NOMO-1 treated with dmso at 0.1 percent for 144 hours (cell line): Measurements from ENCODE around the gene AP3B1.

Source experiments
- DNase-seq: peaks from one replicate; lab custom pipeline; 2025; ENCODE audit not compliant: unreplicated experiment; lab: John Stamatoyannopoulos, UW

Gene AP3B1, protein sequence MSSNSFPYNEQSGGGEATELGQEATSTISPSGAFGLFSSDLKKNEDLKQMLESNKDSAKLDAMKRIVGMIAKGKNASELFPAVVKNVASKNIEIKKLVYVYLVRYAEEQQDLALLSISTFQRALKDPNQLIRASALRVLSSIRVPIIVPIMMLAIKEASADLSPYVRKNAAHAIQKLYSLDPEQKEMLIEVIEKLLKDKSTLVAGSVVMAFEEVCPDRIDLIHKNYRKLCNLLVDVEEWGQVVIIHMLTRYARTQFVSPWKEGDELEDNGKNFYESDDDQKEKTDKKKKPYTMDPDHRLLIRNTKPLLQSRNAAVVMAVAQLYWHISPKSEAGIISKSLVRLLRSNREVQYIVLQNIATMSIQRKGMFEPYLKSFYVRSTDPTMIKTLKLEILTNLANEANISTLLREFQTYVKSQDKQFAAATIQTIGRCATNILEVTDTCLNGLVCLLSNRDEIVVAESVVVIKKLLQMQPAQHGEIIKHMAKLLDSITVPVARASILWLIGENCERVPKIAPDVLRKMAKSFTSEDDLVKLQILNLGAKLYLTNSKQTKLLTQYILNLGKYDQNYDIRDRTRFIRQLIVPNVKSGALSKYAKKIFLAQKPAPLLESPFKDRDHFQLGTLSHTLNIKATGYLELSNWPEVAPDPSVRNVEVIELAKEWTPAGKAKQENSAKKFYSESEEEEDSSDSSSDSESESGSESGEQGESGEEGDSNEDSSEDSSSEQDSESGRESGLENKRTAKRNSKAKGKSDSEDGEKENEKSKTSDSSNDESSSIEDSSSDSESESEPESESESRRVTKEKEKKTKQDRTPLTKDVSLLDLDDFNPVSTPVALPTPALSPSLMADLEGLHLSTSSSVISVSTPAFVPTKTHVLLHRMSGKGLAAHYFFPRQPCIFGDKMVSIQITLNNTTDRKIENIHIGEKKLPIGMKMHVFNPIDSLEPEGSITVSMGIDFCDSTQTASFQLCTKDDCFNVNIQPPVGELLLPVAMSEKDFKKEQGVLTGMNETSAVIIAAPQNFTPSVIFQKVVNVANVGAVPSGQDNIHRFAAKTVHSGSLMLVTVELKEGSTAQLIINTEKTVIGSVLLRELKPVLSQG

DNA sequence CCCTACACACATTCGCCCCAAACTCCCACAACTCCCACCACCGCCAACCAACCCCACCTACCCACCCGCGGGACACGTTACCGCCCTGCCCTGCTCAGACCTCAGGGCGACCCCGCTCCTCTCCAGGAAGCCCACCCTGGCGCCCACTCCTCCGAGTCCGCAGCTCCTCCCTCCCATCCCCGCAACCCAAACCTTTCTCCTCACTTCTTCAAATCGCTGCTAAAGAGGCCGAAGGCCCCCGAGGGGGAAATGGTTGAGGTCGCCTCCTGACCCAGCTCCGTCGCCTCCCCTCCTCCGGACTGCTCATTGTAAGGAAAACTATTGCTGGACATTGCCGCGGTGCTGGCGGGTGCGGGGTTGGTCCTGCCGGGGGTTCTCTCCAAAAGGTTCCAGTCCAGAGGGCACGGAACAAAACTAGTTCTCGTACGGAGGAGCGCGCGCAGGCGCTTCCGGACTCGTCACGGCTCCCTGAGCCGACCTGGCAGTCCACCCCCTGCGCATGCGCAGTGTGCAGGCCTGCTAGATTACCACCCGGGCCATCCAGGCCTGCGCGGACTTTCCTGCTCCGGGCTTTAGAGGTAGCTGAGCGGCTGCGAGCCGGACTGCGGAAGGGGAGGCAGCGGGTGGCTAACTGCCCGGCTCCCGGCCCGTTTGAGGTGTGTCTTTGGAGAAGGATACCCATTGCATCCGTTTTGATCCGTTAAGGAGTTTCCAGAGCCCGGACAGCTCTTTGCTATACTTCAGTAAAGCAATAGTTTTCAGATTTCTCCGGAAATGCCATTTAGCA is at the start of gene AP3B1:
Gene AP3B1 (minus strand): TSS at position 451 of the 787 bp plus-strand sequence. CDS start 119 bp downstream, at position 332.
- peak; percentile 96 for DNase-seq

DNA sequence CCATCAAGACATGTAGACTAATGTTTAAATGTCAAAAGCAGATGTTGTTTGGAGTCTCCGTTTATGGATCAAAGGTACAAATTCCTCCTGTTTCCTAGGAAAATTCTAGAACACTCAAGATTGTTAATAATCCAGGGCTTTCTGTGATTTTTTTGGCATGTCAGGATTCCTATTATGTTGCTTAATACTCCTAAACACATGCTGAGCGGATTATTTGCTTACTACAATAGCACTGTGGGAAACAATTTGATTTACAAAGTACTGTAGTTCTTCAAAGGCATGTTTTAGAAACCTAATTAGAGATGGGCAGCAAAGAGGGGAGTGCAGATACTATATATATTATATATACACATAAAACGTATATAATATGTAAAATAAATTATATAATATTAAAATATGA is 46.9 kb upstream of the AP3B1 start:
- DNase-seq: no peak

DNA sequence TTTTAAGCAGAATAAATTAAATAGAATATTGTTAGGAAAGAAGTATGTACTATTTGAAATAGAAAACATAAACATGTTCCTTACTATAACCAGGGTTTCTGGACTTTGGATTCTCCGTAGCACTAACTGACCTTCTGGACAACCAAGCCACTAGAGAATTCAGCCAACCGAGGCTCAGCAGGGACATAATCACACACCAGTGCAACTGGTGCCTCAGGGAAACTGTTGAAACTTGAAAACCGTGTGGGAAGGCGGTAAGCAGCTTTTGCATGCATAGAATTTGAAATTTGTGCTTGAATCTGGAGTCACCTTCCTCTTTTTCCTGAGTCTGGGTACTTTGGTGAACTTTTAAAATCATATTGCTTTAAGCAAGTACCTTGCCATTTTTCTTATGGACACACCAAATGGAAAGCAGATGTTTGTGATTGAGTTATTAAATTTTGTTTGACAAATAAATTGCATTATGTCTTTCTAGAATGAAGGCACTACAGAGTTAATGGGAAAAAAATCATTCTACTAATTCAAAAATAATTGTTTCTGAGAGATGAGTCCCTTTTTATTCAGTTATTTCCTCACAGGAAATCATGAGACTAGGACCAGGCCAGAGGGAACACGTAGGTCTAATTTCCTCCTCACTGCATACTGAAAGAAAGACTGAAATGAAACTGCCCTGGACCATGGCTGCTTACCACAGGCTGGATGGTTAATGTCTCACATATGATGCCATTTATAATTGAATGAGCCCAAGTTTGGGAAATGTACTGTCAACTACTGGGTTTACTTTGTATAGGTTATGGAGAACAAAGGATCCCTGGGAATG is 45.3 kb upstream of the AP3B1 start:
- no peak for DNase-seq

DNA sequence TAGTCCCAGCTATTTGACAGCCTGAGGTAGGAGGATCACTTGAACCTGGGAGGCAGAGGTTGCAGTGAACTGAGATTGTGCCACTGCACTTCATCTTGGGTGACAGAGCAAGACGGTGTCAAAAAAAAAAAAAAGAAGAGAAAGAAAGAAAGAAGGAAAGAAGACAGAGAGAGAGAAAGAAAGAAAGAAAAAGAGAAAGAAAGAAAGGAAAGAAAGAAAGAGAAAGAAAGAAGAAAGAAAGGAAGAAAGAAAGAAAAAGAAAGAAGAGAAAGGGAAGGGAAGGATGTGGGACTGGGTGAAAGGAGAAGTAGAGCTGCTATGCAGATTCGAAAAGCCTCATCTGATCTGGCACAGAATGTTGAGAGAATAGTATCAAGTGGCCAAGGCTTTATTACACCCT is 42.2 kb upstream of the AP3B1 start:
- DNase-seq: no peak

GRCh38 chr5:78335976-78336375 is 41.5 kb upstream of the AP3B1 start:
- no peak for DNase-seq

GRCh38 chr5:78334811-78335210 is 40.3 kb upstream of the AP3B1 start:
- no peak for DNase-seq

DNA sequence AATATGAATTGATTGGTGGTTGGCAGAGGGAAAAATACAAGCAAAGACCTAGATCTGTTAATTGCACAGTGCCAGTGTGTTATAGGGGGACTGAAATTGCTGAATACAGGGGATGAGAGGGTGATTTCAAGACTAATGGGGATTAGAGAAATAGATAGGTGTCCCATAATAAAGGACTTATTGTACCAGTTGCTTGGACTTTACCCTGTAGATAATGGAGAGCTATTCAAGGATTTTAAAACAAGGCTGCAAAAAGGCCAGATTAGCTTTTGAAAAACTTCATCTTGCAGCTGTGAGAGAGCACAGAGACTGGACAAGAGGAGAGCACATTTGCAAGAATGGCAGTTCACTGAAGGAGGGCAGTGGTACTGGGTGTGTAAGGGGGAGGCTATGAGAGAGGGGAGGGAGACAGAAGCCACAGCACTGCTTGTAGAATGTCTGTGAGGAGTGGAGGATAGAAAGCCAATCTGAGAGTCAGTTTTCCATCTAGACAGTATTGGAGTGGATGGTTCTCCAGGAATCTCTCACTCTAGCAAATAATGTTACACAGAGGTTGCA is 37.1 kb upstream of the AP3B1 start:
- DNase-seq: no peak

DNA sequence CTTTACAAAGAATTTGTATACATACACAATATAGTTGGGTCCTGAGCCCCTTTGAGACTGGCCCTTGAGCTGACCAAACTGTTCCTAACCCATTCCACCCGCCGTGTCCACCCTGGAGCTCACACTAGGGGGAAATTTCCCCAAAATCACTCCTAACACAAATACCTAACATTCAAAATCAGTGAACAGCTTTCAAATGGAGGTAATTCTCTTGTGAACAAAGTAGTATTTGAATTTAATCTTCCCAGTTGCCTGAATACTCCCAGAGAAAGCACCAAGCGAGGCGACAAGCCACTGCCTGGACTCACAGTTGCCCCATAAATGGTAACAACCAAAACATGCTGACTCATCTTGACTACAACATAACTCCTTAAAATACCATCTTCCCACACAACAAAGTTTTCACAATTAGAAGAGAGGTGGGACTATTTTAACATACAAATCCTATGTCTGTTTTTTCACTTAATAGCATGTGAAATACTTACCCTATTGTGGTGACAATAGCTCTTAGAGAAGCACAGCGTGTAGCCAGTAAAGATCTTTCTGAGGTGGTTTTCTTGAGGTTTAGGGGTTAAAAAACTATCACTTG is 34.2 kb upstream of the AP3B1 start:
- DNase-seq: no peak

GRCh38 chr5:78327761-78328510 is 33.4 kb upstream of the AP3B1 start:
- no peak for DNase-seq

DNA sequence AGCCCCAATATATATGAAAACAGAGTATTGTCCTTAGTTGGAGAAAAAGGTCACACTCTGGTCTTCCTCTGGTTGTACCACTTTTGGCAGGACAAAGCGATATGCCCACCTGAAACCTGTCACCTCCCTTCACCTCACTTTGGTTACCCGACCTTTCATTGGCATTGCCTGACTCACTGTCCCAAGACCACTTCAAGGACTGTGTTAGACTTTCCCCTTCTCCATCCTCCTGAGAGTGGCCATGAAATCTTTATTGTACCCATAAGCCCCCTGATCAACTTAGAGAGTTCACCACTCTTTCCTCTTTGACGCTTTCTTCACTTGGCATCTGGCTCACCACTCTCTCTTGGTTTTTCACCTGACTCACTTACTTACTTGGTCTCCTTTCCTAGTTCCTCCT is 32.4 kb upstream of the AP3B1 start:
- no peak for DNase-seq

DNA sequence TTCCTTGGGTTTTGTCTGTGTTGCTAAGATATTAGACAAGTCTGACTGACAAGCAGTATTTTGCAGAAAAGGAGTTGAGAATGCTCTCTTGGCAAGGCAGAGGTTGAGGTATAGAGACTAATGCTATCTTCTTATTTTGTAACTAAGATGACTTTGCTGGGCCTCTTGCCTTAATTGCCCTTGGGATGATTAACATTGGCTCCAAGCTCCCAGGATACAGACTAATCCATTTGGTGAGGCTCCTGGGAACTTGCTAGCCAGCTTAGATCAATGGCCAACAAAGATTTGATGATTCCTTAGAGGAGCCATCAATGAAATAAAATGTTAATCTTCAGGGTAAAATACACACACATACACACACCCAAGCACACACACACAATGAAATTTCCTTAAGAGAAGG is 28.7 kb upstream of the AP3B1 start:
- no peak for DNase-seq

DNA sequence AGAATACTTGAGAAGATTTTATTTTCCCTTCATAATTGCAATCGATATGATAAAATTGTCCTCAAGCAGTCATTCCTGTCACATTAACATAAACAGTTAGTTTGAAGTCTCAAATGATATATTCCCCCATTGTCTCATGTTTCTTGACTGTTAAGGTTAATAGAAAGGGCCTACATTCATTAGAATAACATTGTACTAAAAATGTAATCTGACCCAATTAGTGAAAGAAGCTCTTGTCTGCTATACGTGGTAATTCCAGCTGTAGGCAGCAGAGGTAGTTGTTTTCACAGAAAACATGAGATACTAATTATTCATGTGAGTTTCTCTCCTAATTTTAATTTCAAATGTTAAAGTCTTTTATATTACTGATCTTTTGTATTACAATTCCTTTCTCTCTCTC is 25.9 kb upstream of the AP3B1 start:
- no peak for DNase-seq

DNA sequence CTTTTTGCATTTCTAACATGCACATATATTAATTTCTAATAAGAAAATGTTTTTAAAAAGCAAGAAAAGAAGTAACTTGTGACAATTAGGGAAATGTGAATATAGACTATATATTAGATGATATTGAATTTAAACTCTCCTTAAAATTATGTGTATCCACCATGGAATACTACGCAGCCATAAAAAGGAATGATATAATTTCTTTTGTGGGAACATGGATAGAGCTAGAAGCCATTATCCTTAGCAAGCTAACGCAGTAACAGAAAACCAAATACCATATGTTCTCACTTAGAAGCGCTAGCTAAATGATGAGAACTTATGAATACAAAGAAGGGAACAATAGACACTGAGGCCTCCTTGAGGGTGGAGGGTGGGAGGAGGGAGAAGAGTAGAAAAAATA is 23.8 kb upstream of the AP3B1 start:
- DNase-seq: no peak

DNA sequence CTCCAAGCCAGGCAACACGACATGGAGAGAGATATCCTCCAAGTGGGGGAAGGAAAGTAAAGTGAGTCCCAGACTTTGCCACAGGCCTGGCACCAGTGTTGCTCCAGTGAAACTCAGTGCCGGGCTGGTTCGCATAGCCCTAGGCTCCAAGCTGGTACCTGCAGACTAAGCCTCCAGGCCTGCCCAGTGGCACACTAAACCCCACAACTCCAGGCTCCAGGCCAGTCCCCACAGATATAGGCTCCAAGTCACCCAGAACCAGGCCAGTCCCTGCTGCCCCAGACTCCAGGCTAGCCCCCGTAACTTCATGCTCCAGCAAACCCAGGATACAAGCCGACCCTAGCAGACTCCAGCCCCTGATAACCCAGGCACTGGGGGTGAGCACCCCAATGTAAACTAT is 23.0 kb upstream of the AP3B1 start:
- no peak for DNase-seq

- no peak for DNase-seq
These were observed 14.2 kb upstream of the AP3B1 start for GRCh38 chr5:78308703-78309102.

GRCh38 chr5:78300464-78301045 is 6.1 kb upstream of the AP3B1 start:
- DNase-seq: no peak

DNA sequence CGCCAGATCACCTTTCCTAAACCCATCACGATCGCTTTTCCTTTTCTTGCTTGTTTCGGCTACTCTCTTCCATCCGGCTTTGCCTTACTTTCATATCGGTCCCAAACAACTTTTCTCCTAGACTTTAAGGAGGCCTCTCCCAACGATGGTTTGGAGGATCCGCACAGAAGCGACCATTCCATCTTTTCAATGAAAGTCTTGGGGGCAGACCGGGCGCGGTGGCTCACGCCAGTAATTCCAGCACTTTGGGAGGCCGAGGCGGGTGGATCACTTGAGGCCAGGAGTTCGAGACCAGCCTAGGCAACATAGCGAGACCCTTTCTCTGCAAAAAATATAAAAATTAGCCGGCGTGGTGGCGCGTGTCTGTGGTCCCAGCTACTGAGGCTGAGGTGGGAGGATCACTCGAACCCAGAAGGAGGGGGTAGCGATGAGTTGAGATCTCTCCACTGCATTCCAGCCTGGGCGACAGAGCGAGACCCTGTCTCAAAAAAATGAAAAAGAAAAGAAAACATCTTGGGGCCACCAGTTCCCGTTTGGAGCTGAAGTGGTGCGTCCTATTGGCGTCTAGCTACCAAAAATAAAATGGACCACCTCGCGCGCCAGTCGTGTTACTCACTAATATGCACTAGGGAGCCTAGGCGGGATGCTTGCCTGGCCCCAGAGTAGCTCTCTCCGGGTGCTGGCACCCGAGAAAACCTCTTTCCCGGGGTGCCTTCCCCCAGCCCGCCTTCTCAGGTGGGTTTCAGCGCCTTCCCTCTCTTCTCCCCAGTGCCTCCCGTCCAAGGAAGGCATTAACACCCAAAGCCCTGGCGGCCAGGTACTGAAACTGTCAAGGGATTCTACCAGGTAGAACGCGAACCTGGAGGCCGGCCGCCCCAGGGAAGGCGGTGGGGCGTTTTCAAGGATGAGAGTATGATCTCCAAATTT is 800 bp upstream of the AP3B1 start:
- DNase-seq: no peak
